Tibial nerve (tissue), 4 donors: Measurements from ENCODE around the gene SH3GL3. TPM values are rescaled to one million over a fixed set of nuclear protein-coding genes. Genes with fewer than 3 reads are reported as not detected.

Experiments used
- DNase-seq, 2 donors: peaks; one replicate each; pipeline ENCODE4 v3.0.0-alpha.2; 2019; ENCODE audit warnings: low spot score in 2 of 2
- H3K27ac ChIP-seq, 4 donors: fragments of 200-600 bp; sonication (generic) in 3 of 4; one replicate each; pipeline ENCODE4 v1.5.1; 2017 to 2019; ENCODE audit warnings: mild to moderate bottlenecking in 1 of 4
- H3K27me3 ChIP-seq, 2 donors: fragments of 200-600 bp; sonication (generic) in 1 of 2; one replicate each; pipeline versions ENCODE4 v1.5.1 to v1.6.0; 2017 to 2019
- H3K36me3 ChIP-seq, 3 donors: fragments of 200-600 bp; sonication (generic); one replicate each; pipeline ENCODE4 v1.5.1; 2018 to 2019
- H3K4me1 ChIP-seq, 4 donors: fragments of 200-600 bp; sonication (generic) in 3 of 4; one replicate each; pipeline ENCODE4 v1.5.1; 2017 to 2019
- H3K4me3 ChIP-seq, 4 donors: fragments of 200-600 bp; sonication (generic) in 3 of 4; one replicate each; pipeline ENCODE4 v1.5.1; 2017 to 2019; ENCODE audit warnings: mild to moderate bottlenecking in 1 of 4, moderate library complexity in 1 of 4
- H3K9me3 ChIP-seq, 4 donors: fragments of 200-600 bp; sonication (generic) in 3 of 4; one replicate each; pipeline ENCODE4 v1.5.1; 2017 to 2019
- EP300 ChIP-seq, 2 donors: sonication (generic); formaldehyde crosslinking; IDR thresholded peaks; one replicate each; pipeline ENCODE4 v1.6.1; 2017; ENCODE audit warnings: antibody characterized with exemption in 2 of 2, mild to moderate bottlenecking in 1 of 2
- POLR2A ChIP-seq, 2 donors: fragments of 450-650 bp; IDR thresholded peaks; one replicate each; pipeline ENCODE4 v1.6.1; 2017; ENCODE audit warnings: antibody characterized with exemption in 2 of 2, mild to moderate bottlenecking in 2 of 2, moderate library complexity in 2 of 2
- WGBS, 2 donors: methylation state at CpG; one replicate each; pipeline ENCODE4 v1.1.5; 2018; 5-methylcytosine and 5-hydroxymethylcytosine counted together
- total RNA-seq, 4 donors: library from RNA; depleted of rRNA; stranded (reverse); fragments of >200 nt; gene quantifications; one replicate each; pipeline ENCODE4 v1.1.0, GENCODE V29; 2016
- TF ChIP-seq, protein P1 (sequence below), 5 experiments: fragments of 200-600 bp in 3 of 5; fragments of 450-650 bp in 2 of 5; sonication (generic) in 3 of 5; IDR thresholded peaks; one replicate each; pipeline ENCODE4 v1.5.1; 2016 to 2019; ENCODE audit warnings: antibody characterized with exemption in 5 of 5, mild to moderate bottlenecking in 3 of 5, moderate library complexity in 2 of 5

SH3GL3 gene
- total RNA-seq, 4 donors from 2014 or later: 1.5 to 3.7 (median 3.1) TPM; not detected in 1

DNA sequence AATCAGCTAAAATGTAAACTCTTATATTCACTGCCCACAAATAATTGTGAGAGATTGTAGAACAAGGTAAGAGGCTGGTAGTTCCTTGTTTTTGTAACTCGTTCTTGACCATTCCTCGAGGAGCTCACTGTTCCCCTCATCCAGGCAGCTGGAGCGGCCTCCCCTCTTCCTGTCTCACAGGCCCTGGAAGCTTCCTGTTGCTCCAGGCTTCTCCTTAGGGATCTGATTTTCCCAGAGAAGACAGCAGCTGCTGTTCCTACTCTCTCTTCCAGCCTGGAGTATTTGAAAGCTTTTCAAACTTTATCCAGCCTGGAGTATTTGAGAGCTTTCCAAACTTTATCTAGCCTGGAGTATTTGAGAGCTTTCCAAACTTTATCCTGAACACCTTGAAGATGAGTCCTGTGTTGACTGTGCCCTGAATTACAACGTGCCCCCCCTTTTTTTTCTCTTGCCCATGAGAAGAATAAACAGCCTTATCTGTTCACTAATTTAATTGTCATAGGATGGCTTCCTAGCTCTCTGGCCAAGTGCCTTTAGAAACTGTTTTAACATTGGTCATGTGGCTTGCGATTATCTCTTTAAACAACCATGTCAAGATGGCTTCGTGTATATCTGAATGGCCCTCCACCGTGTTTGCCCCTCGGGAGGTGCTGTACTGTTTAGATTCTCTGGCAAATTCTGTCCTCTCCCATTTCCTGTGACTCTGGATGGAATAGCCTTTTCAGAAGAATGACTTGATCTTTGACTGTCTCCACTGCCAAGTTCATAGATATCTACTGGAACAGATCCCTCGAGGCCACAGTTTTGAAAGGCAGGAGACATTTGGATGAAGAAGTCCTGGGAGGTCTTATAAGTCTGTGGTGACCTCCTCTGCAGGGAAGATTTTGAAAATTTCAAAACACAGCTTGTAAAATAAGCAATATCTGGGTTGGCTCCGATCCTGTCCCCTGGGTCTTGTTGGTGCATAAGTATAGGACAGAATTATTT is 211.6 kb downstream of the SH3GL3 start:
- peak overlapping the region in 2 of 4 donors; percentile 4 to 31 for H3K27ac ChIP-seq
- peaks cover 0 to 4% (median 0%) of the 10 kb centered on the region in 4 donors for H3K9me3 ChIP-seq
- peak in 1 of 2 donors; percentile 37 for TF ChIP-seq EP300 (IDR thresholded peaks at IDR 0.05)
- TF ChIP-seq POLR2A (IDR thresholded peaks at IDR 0.05): no peak
- 56 to 59% methylated on average over 10 of the region's 10 CpGs for whole genome bisulfite sequencing, 2 donors
- H3K4me3 ChIP-seq: no peak overlapping the region
- peaks cover 0 to 10% of the 10 kb centered on the region in 2 donors for H3K27me3 ChIP-seq
- no peaks in the 10 kb centered on the region for H3K36me3 ChIP-seq
- DNase-seq: peak; percentile 22 to 78
- peaks cover 0 to 35% (median 3%) of the 10 kb centered on the region in 4 donors for H3K4me1 ChIP-seq

DNA sequence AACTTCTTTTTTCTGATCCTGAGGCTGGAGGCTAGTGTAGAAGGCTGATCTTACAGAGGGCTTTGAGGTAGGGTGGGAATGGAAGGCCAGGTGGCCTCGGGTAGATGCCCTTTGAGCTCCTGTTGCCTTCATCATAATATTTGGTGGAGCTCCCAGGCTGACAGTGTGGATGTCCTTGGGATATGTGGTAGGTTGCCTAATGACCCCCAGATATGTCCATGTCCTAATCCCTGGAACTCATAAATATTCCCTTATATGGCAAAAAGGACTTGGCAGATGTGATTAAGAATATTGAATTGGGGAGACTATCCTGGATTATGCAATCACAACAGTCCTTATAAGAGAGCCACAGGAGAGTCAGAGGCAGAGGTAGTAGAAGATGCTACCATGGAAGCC is 212.3 kb downstream of the SH3GL3 start:
- H3K4me1 ChIP-seq: peaks cover 0 to 30% (median 3%) of the 10 kb centered on the region in 4 donors
- TF ChIP-seq, protein P1, sequence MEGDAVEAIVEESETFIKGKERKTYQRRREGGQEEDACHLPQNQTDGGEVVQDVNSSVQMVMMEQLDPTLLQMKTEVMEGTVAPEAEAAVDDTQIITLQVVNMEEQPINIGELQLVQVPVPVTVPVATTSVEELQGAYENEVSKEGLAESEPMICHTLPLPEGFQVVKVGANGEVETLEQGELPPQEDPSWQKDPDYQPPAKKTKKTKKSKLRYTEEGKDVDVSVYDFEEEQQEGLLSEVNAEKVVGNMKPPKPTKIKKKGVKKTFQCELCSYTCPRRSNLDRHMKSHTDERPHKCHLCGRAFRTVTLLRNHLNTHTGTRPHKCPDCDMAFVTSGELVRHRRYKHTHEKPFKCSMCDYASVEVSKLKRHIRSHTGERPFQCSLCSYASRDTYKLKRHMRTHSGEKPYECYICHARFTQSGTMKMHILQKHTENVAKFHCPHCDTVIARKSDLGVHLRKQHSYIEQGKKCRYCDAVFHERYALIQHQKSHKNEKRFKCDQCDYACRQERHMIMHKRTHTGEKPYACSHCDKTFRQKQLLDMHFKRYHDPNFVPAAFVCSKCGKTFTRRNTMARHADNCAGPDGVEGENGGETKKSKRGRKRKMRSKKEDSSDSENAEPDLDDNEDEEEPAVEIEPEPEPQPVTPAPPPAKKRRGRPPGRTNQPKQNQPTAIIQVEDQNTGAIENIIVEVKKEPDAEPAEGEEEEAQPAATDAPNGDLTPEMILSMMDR (IDR thresholded peaks at IDR 0.05): no peak
- DNase-seq: no peak
- H3K27me3 ChIP-seq: peaks cover 0 to 7% of the 10 kb centered on the region in 2 donors
- no peaks in the 10 kb centered on the region for H3K36me3 ChIP-seq
- 56 to 80% methylated on average over 1 of the region's 1 CpG for WGBS, 2 donors
- peaks cover 0 to 4% (median 0%) of the 10 kb centered on the region in 4 donors for H3K9me3 ChIP-seq
- H3K4me3 ChIP-seq: no peak overlapping the region
- no peak overlapping the region for H3K27ac ChIP-seq

DNA sequence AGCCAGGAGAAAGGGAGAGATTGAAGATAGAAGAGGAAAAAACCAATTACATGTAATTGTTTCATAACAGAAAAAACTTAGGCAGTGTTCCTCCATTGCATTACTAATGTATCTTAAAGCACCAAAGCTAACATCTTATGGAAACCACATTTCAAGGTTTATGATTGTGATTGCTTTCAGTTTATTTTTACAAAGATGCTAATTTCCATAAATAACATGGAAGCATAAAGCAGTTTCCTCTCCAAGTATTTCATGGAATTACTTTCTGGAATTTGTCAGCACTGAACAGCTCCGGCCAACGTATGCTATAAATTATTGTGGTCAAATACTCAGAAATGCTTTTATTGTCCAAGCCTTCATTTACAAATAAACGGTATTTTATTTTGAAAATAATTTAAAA is 218.3 kb downstream of the SH3GL3 start:
- Histone ChIP-seq H3K27me3 (no peaks in the 10 kb centered on the region), H3K9me3 (peaks cover 0 to 12% (median 2%) of the 10 kb centered on the region in 4 donors), H3K4me1 (no peaks in the 10 kb centered on the region), H3K4me3 (no peak overlapping the region), H3K36me3 (no peaks in the 10 kb centered on the region), H3K27ac (no peak overlapping the region)
- no peak for DNase-seq
- WGBS, 2 donors: 16 to 28% methylated on average over 3 of the region's 3 CpGs
- TF ChIP-seq, protein P1 (IDR thresholded peaks at IDR 0.05): no peak
- TF ChIP-seq EP300 (IDR thresholded peaks at IDR 0.05): no peak
- no peak for TF ChIP-seq POLR2A (IDR thresholded peaks at IDR 0.05)

Other genes with a start within 250 kb of the SH3GL3 start
- 10 to 100 TPM; 25.6 to 54.8 (median 43.4) TPM for gene HDGFL3, start 239.5 kb upstream of the SH3GL3 start, total RNA-seq
- gene BNC1, start 162.7 kb upstream of the SH3GL3 start, total RNA-seq: 1 to 10 TPM in 1 of 4 donors, under 1 TPM in 2, not detected in 1; under 0.01 to 1.4 (median 0.21) TPM
- gene ADAMTSL3, start 206.8 kb downstream of the SH3GL3 start, total RNA-seq: 10 to 100 TPM; 16.2 to 19.7 (median 19.3) TPM